ENCODE measurements around the gene COL5A2.

Gene COL5A2

GRCh38 chr2:189092936-189093335 is 86.6 kb downstream of the COL5A2 start:
- no peak for DNase-seq

- DNase-seq = no peak
These were observed 88.3 kb downstream of the COL5A2 start for GRCh38 chr2:189091253-189091652.

GRCh38 chr2:189088591-189089205 is 90.9 kb downstream of the COL5A2 start:
- no peak for DNase-seq

DNA sequence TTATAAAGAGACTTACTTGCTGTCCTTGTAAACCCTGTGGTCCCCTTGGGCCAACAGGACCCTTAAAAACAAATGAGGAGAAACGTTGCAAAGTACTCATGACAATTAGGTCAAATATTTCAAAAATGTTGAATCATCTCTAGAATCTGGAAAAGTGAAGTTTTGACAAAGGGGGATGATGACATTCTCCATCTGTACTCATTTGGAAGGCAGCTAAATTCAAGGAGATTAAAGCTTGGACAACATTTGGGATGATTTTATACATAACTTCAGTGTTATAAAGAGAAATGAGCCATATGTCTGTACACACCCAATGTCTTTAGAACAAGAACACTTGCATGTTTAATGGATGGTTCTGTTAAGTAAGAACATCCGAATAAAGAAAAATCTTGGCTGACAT is 92.9 kb downstream of the COL5A2 start:
- no peak for DNase-seq

DNA sequence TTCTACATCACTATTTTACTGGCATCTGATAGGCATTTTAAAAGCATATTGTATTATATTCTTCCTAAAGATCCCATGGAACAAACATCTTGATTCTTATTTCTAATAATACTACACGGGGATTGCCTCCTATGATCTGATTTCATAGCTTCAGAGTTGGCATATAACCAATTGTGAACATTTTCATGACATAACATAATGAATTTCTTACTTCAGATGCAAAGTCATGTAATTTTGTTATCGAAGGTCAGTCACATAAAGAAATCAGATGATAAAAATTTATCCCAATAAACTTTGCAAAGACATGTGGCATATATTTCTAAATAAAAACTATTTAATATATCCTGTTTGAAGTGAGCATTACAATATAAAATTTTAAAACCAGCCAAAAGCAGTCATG is 93.3 kb downstream of the COL5A2 start:
- DNase-seq = no peak

- no peak for DNase-seq
These were observed 96.0 kb downstream of the COL5A2 start for GRCh38 chr2:189083606-189084005.

DNA sequence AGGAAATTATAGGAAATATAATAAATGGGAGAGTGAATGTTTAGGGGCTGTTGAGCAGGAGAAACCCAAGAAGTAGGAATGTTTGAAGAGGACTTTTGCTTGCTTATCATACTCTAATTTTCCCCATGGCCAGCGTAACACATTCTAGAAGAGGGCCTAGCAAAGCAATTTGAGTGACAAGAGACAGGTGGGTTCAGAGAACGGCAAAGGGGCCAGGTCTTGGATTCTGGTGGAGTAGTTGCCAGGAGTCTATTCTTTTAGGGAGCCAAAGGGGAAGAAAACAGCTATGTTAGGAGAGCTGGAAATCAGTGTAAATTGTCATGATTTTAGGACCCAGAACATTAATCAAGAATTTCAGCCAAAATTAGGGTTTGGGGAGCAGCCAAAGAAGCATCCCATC is 96.5 kb downstream of the COL5A2 start:
- no peak for DNase-seq

DNA sequence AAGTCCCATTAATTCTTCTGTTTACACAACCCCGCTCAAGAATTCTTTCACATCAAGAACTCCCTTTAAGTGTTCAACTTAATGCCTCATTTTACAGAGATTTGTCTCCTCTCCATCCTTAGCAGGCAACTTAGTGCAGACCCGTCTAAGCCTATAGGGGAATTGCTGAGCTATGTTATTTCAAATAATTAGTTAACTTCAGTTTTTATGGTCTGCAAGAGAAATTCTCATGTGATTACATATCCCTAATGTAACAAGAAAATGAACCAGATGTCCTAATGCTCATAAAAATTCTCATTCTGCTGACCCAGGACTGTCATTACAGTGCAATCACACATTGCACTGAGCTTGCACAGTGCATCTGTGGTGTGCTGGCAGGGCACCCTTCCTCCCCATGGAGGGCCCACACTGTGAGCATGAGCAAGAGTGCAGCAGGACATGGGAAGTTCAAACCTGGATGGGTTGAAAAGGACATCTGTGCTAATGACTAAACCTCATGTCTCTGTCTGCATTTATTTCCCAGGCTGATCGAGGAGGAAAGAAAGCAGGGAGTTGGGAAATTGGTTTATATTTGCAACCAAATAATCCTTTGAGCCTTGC is 97.1 kb downstream of the COL5A2 start:
- DNase-seq = no peak

- DNase-seq = no peak
These were observed 103.0 kb downstream of the COL5A2 start for GRCh38 chr2:189076572-189076971.

DNA sequence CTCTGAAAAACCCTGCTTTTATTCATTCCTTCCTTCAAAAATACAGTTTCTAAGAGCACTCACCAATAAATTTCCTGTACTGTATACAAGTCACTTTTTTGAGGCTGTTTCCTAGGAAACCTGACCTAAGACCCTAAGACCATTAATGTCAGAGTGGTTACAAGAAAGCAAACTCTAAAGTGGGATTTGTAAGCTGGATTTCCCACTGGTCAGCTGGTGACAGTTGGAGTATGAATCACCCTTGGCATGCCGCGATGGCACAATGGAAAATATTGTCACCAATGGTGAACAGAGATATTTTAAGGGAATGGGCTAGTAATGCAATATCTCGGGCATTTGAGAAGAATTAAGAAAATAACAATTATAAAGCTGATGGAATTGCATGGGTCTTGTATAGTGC is 103.4 kb downstream of the COL5A2 start:
- no peak for DNase-seq

DNA sequence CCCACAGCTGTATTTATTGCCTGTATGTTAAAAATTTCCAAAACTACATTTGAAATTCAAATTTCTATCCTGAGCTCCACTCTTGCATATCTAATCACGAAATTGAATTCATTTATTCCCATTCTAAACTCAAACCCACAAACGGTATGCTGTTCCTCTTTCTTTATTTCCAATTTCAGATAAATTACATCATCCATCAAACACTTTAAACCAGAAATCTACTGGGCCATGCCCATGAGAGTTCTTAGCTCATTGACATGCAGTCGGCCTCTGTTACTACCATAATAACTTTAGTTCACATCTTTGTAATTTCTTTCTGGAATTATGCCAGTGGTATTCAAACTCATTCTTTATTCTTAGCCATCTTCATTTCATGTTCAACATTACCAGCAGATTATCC is 105.1 kb downstream of the COL5A2 start:
- DNase-seq = no peak

GRCh38 chr2:189072036-189072435 is 107.5 kb downstream of the COL5A2 start:
- no peak for DNase-seq

DNA sequence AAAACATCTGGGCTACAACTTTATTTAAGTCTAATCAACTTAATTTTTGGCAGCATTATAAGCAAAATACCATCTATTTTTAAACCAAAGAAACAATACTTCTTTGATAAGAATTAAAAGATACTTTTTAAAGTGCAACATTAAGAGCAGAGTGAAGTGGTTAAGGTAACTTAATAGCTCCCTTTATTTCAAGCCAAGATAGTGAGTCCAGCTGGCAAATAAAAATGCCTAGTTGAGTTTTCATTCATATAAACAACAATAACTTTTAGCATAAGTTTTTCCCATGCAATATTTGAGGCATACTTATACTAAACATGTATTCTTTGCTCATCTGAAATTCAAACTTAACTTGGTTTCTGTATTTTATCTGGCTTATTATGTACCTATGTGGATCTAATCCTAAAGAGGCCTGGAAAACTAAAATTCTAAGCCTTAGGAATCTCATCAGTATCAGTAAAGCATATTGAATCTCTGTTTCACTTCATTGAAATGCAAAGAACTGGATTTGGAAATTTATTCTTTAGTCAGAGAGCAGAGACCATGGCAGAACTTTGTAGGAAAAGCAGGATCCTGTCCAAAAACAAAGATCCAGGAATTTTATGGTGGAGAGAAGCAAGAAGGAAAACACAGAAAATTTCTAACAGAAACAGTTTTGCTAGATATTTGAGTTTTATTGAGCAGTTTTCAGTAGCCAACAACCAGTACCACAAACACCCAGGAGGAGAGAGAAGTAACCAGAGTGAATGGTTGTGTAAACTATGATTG is 109.5 kb downstream of the COL5A2 start:
- no peak for DNase-seq

- DNase-seq = no peak
These were observed 113.5 kb downstream of the COL5A2 start for GRCh38 chr2:189066037-189066436.

DNA sequence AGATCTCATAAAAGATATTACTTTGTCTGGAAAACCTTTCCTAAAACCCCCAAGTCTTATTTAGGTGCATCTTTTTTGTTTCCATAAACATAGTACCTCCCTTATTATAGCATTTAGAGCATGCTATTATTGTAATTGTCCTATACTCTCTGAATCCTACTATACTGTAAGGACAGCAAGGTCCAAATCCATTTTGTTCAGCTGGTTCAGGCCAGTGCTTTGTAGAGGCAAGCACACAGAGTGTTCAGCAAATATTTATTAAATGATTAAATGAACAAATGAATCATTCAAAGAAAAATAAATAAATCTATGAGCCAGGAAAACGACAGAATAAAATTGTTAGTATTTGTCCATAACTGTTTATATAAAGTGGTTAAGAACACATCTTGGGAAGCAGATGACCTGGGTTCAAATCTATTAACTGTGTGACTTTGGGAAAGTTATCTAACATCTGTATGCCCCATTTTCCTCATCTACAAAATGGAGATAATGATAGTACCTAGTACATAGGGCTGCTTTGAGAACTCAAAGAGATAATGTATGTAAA is 119.4 kb downstream of the COL5A2 start:
- no peak for DNase-seq

GRCh38 chr2:189057316-189057715 is 122.2 kb downstream of the COL5A2 start:
- DNase-seq = no peak

DNA sequence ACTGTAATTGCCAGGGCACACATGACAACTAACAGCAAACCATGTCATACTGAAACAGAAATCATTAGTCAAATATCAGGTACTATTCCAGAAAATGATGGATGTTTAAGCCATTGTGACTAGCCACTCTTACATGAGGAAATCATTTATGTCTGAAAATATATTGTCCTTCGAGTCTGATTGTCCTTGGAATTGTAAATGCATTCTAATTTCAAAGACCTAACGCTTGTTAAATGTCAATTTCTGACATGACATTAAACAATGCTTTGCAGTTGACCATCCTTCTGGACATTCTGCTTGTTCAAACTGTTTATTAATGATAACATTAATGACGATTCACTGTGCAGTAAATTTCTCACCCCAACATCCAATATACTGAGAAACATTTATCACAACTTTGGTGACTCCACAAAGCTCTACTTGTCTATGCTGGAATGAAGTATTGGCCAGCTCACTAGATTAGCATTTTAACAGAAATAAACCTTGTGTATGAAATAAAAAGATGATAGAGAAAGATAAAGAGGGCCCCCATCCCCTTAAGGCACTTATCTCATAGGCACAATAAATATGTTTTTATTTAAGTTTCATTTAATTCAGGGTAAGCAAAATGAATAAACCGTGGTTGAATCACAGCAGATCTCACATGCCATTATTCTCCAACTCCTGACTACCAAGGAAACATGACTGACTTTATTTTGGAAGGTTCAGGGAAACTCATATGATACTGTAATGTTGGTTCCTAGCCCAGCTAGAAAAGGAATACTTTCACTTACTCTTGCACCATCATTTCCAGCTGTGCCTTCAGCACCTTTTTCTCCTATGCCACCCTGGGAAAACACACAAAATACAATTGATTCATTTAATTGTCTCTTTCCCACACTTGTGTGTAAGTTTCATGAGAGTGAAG is 123.1 kb downstream of the COL5A2 start:
- DNase-seq = no peak

DNA sequence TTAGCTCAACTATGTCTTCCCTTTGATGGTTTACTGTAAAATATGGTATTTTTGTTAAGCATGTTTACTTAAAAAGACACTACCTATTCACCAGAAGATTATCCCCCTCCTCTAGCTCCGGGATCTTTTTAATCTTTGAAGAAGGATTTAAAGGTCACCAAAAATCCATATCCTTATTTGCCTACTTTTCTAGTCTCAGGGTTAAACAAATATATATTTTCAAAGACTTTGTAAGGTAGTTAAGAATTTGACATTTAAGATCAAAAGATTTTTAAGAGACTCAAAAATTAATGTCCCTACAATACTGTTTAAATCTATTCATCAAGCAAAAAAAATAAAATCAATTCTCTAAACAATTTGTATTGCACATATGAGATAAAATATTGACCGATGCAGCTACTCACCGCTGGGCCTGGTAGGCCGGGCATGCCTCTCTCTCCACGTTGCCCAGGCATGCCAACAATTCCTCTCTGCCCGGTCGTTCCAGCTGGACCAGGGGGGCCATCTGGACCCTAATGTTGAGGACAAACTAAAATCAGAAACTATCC is 129.3 kb downstream of the COL5A2 start:
- DNase-seq = no peak

DNA sequence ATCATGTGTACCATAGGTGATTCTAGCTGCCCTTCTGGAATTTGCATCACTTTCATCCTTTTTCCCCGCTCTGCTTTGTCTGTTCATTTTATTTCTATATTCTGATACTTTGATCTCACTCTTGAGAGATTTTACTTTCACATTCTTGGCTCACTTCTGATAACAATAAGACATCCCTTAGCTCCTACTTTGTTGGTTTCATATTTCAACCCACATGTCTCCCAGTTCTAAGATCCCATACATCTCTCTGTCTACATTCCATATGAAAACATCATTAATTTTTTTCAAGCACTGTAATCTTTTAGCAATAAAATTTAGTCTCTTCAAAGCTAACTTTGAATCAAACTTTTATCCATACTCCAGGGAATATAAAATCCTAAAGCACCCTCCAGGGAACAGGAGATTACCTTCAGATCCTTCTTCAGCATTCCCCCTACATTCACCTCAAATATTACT is 129.8 kb downstream of the COL5A2 start:
- no peak for DNase-seq

GRCh38 chr2:189048189-189048588 is 131.4 kb downstream of the COL5A2 start:
- no peak for DNase-seq

DNA sequence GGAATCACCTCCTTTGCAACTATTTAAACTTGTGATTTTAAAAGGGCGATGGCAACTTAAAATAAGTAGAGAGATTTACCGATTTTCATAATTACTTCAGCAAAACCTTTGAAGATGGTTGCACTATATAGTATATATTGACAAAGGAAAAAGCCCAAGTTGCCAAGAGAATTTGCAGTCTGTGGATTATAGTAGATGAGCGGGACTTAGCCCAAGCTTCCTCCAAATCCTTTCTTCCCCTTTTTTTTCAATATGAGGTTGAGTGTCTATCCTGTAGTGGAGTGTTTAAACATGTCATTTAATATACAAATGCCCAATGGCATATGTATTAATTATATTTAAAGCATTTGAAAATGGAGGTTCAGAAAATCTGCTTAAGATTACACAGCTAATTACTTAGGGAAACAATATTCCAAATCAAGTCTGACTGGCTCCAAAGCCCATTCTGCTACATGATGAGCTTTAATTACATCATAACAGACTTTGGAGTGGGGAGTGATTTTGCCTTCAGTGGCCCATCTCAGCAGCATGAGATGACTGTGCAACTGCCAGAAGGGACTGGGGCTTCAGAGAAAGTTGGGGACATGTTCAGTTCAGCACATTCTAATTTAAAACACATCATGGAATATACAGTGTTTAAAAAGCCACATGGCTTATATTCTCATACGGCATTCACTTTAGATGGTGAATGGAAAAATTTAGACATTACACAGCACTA is 132.2 kb downstream of the COL5A2 start:
- no peak for DNase-seq

DNA sequence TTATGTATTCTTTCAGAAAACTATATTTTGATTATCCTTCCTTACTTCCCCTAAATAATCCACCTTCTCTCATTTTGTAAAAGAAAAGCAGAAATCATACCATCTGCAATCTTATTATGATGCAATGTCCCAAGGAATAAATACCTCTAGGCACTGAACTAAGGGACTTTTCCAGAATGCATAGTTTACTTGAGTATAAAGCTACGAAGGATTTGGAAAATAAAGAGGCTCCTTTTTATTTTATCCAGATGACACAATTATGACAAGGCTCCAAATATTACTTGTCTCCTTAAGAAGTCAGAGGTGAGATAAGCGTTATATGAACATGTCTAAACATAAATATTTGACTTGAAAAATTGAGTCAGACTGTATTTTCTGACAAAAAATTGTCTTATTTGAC is 133.2 kb downstream of the COL5A2 start:
- no peak for DNase-seq
